ENCODE measurements around the gene SKP1.

The SKP1 gene

GRCh38 chr5:134111741-134112647, 64.8 kb downstream of the SKP1 start (continued):
- TF ChIP-seq ELK4 (IDR thresholded peaks at IDR 0.05; ENCODE audit: borderline replicate concordance, low read depth, low read length) (no peak), ZFHX2 (tag by site-specific recombination; conservative IDR thresholded peaks at IDR 0.05) (peak; percentile 93), PATZ1 (tag by site-specific recombination; IDR thresholded peaks at IDR 0.05) (no peak), ZNF510 (tag by site-specific recombination; IDR thresholded peaks at IDR 0.05; ENCODE audit: insufficient replicate concordance) (no peak), ZBTB17 (tag by site-specific recombination; IDR thresholded peaks at IDR 0.05) (0 out of 2 replicates have a peak, but pooled peaks have one; percentile 26), ZNF629 (tag by site-specific recombination; IDR thresholded peaks at IDR 0.05) (peak; percentile 49; the same call in 1 of the 2 replicates), KLF17 (tag by site-specific recombination; IDR thresholded peaks at IDR 0.05) (peak; percentile 39; the same call in 1 of the 2 replicates), ZNF398 (tag by site-specific recombination; IDR thresholded peaks at IDR 0.05) (peak; percentile 50), HOXC10 (CRISPR knock-in tag; IDR thresholded peaks at IDR 0.05) (no peak)

GRCh38 chr5:134110382-134110781, 66.4 kb downstream of the SKP1 start:
- Histone ChIP-seq H3K36me3 (ENCODE audit: control insufficient read depth in 2 of 2, insufficient read depth in 1 of 2, low read length in 2 of 2) (no peaks in the 10 kb centered on the region), H3K4me1 (ENCODE audit: control insufficient read depth, insufficient read depth, low read length) (no peaks in the 10 kb centered on the region), H3K4me3 (ENCODE audit: low read depth, low read length) (no peak overlapping the region), H3K9me3 (ENCODE audit: control insufficient read depth, insufficient read depth, low read depth, low read length) (no peaks in the 10 kb centered on the region), H3K27ac (ENCODE audit: extremely low read depth, low read depth, low read length) (no peak overlapping the region)
- TF ChIP-seq ZSCAN30 (tag by site-specific recombination; IDR thresholded peaks at IDR 0.05) (0 out of 2 replicates have a peak, but pooled peaks have one; percentile 40), ZIC2 (tag by site-specific recombination; IDR thresholded peaks at IDR 0.05) (peak; percentile 64), ZNF600 (tag by site-specific recombination; IDR thresholded peaks at IDR 0.05) (no peak)
- POLR2A ChIA-PET = no interaction called here
- CTCF ChIA-PET = interaction anchor here (5.2 to 6.5 kb wide), 3 partner anchors 11 to 69 kb away, joined by 28 to 56 read pairs (median 42); no protein-coding TSS in a partner anchor

GRCh38 chr5:134107779-134108178, 69.0 kb downstream of the SKP1 start:
- H3K27ac ChIP-seq (ENCODE audit: extremely low read depth, low read depth, low read length) = no peak overlapping the region
- POLR2A ChIA-PET = no interaction called here
- no peaks in the 10 kb centered on the region for H3K4me1 ChIP-seq (ENCODE audit: control insufficient read depth, insufficient read depth, low read length)
- no peaks in the 10 kb centered on the region for H3K36me3 ChIP-seq (ENCODE audit: control insufficient read depth in 2 of 2, insufficient read depth in 1 of 2, low read length in 2 of 2)
- TF ChIP-seq ZSCAN18 (tag by site-specific recombination; IDR thresholded peaks at IDR 0.05) = no peak
- no peak for TF ChIP-seq PRDM4 (tag by site-specific recombination; IDR thresholded peaks at IDR 0.05)
- TF ChIP-seq ZNF174 (tag by site-specific recombination; IDR thresholded peaks at IDR 0.05) = no peak
- no peak overlapping the region for H3K4me3 ChIP-seq (ENCODE audit: low read depth, low read length)
- H3K9me3 ChIP-seq (ENCODE audit: control insufficient read depth, insufficient read depth, low read depth, low read length) = no peaks in the 10 kb centered on the region
- CTCF ChIA-PET = interaction anchor here (0.7 to 1.9 kb wide), 3 partner anchors 9 to 44 kb away, joined by 4 to 5 read pairs (median 5); no protein-coding TSS in a partner anchor

Data from HEK293 (cell line).